HCT116 (cell line): ENCODE measurements around the gene WSCD1. TPM values are rescaled to one million over a fixed set of nuclear protein-coding genes. Genes with fewer than 3 reads are reported as not detected.

Experiments used
- ATAC-seq: fragments of 200-7000 bp; cut with Tn5 transposase; 2 replicates; pipeline ENCODE4 v1.9.1; 2020; ENCODE audit warnings: mild to moderate bottlenecking, moderate library complexity
- BruUV-seq: library from RNA; stranded (reverse); fragments of 400-500 nt; replicated peaks from 2 replicates; lab custom pipeline; 2021; lab: Mats Ljungman, UMichigan
- CTCF ChIA-PET: fragments of 300-600 bp; sonication (Branson Sonifier 250); formaldehyde crosslinking; loops from one replicate; lab custom pipeline; 2021; ENCODE audit warnings: antibody characterized with exemption; lab: Charles Lee
- POLR2A ChIA-PET: fragments of 300-600, 350-600 bp; sonication (Branson Sonifier 250); formaldehyde crosslinking; loops from one replicate; lab custom pipeline; 2021; ENCODE audit warnings: antibody characterized with exemption; lab: Charles Lee
- RAD21 ChIA-PET, 2 experiments: fragments of 300-600 bp; sonication (Branson Sonifier 250); formaldehyde crosslinking; loops; one replicate each; lab custom pipeline; 2023; ENCODE audit warnings: low total read pairs in 2 of 2; ENCODE audit not compliant: uncharacterized antibody in 2 of 2, unreplicated experiment in 2 of 2, low non-redundant PET in 1 of 2; lab: Charles Lee
- DNase-seq: peaks from one replicate; pipeline ENCODE4 v3.0.0-alpha.2; 2010; ENCODE audit warnings: low read depth, low spot score
- H2AFZ ChIP-seq: fragments of 200-600 bp; shearing (Covaris generic), sonication (generic); 2 replicates; pipeline ENCODE4 v1.6.1; 2017; ENCODE audit warnings: low read depth, mixed run types, mixed read lengths, antibody characterized with exemption, low read length; ENCODE audit not compliant: poor library complexity, severe bottlenecking
- H3K27ac ChIP-seq: 2 replicates; pipeline ENCODE4 v1.5.1; 2012; ENCODE audit warnings: low read depth, low read length
- H3K27me3 ChIP-seq: fragments of 200-600 bp; sonication (generic); 2 replicates; pipeline ENCODE4 v1.6.1; 2016; ENCODE audit warnings: mixed run types, low read length, mixed read lengths; ENCODE audit not compliant: insufficient read depth
- H3K36me3 ChIP-seq, 2 experiments: fragments of 200-500 bp in 1 of 2; fragments of 200-600 bp in 1 of 2; sonication (Bioruptor generic) in 1 of 2; sonication (generic) in 1 of 2; 2 replicates each; pipeline versions ENCODE4 v1.5.1 to v1.6.1; 2014 to 2016; ENCODE audit warnings: low read length in 2 of 2, inconsistent platforms in 1 of 2, mixed read lengths in 1 of 2, mixed run types in 1 of 2; ENCODE audit not compliant: insufficient read depth in 2 of 2, control insufficient read depth in 1 of 2
- H3K4me1 ChIP-seq, 2 experiments: fragments of 200-600 bp in 1 of 2; sonication (generic) in 1 of 2; 2 replicates each; pipeline versions ENCODE4 v1.5.1 to v1.6.1; 2012 to 2017; ENCODE audit warnings: low read length in 2 of 2, inconsistent platforms in 1 of 2, mild to moderate bottlenecking in 1 of 2, mixed read lengths in 1 of 2, mixed run types in 1 of 2, moderate library complexity in 1 of 2; ENCODE audit not compliant: insufficient read depth in 2 of 2, control insufficient read depth in 1 of 2
- H3K4me2 ChIP-seq: fragments of 200-600 bp; sonication (generic); 2 replicates; pipeline ENCODE4 v1.6.1; 2017; ENCODE audit warnings: mixed run types, low read length, mixed read lengths
- H3K4me3 ChIP-seq, 2 experiments: fragments of 200-600 bp in 1 of 2; sonication (generic) in 1 of 2; replicated peaks in 1 of 2; 2 replicates each; pipeline ENCODE4 v1.5.1; 2011 to 2016; ENCODE audit warnings: low read length in 2 of 2, control low read depth in 1 of 2, low read depth in 1 of 2, mild to moderate bottlenecking in 1 of 2, mixed read lengths in 1 of 2, mixed run types in 1 of 2
- H3K79me2 ChIP-seq: fragments of 200-600 bp; sonication (generic); 2 replicates; pipeline ENCODE4 v1.6.1; 2017; ENCODE audit warnings: mild to moderate bottlenecking, mixed run types, low read length, moderate library complexity, mixed read lengths; ENCODE audit not compliant: insufficient read depth
- H3K9ac ChIP-seq: fragments of 200-600 bp; sonication (generic); 2 replicates; pipeline ENCODE4 v1.6.1; 2016; ENCODE audit warnings: low read length, mixed read lengths
- H3K9me2 ChIP-seq: fragments of 200-600 bp; sonication (generic), shearing (Covaris generic); 2 replicates; pipeline ENCODE4 v1.6.1; 2017; ENCODE audit warnings: mixed run types, mild to moderate bottlenecking, moderate library complexity; ENCODE audit not compliant: insufficient read depth
- H3K9me3 ChIP-seq, 2 experiments: fragments of 200-500 bp in 1 of 2; fragments of 200-600 bp in 1 of 2; sonication (Bioruptor generic) in 1 of 2; sonication (generic) in 1 of 2; 2 replicates each; pipeline ENCODE4 v1.6.1; 2014 to 2017; ENCODE audit warnings: low read length in 2 of 2, mixed read lengths in 2 of 2, inconsistent platforms in 1 of 2, low read depth in 1 of 2, mild to moderate bottlenecking in 1 of 2, mixed run types in 1 of 2, moderate library complexity in 1 of 2; ENCODE audit not compliant: control insufficient read depth in 1 of 2, insufficient read depth in 1 of 2
- H4K20me1 ChIP-seq: fragments of 200-600 bp; sonication (generic), shearing (Covaris generic); 2 replicates; pipeline ENCODE4 v1.6.1; 2017; ENCODE audit warnings: mixed run types, mild to moderate bottlenecking, moderate library complexity; ENCODE audit not compliant: insufficient read depth
- ATF3 ChIP-seq: IDR thresholded peaks from 2 replicates; pipeline ENCODE4 v1.6.1; 2012
- CBX3 ChIP-seq: IDR thresholded peaks from 2 replicates; pipeline ENCODE4 v1.6.1; 2012; ENCODE audit warnings: low read depth
- CTCF ChIP-seq, 3 experiments: fragments of 200-600 bp in 1 of 3; sonication (generic) in 1 of 3; IDR thresholded peaks in 2 of 3; conservative IDR thresholded peaks in 1 of 3; 2 replicates each; pipeline ENCODE4 v1.5.1; 2012 to 2017; ENCODE audit warnings: low read depth in 2 of 3, low read length in 2 of 3, antibody characterized with exemption in 1 of 3, borderline replicate concordance in 1 of 3, control low read depth in 1 of 3, mild to moderate bottlenecking in 1 of 3, mixed read lengths in 1 of 3, mixed run types in 1 of 3, moderate library complexity in 1 of 3; ENCODE audit not compliant: insufficient read depth in 1 of 3
- EGR1 ChIP-seq: IDR thresholded peaks from 2 replicates; pipeline ENCODE4 v1.6.1; 2012; ENCODE audit warnings: low read depth
- ELF1 ChIP-seq: IDR thresholded peaks from 2 replicates; pipeline ENCODE4 v1.6.1; 2012; ENCODE audit warnings: low read depth, borderline replicate concordance
- EZH2 ChIP-seq: fragments of 200-600 bp; sonication (generic); IDR thresholded peaks from 2 replicates; pipeline ENCODE4 v1.6.1; 2017; ENCODE audit warnings: antibody characterized with exemption, mixed run types
- EZH2phosphoT487 ChIP-seq: fragments of 200-600 bp; IDR thresholded peaks from 2 replicates; pipeline ENCODE4 v1.6.1; 2018; ENCODE audit warnings: antibody characterized with exemption, borderline replicate concordance
- FOSL1 ChIP-seq: IDR thresholded peaks from 2 replicates; pipeline ENCODE4 v1.6.1; 2012; ENCODE audit warnings: low read depth
- JUND ChIP-seq: IDR thresholded peaks from 2 replicates; pipeline ENCODE4 v1.6.1; 2012
- MAX ChIP-seq: IDR thresholded peaks from 2 replicates; pipeline ENCODE4 v1.6.1; 2012
- POLR2A ChIP-seq: IDR thresholded peaks from 2 replicates; pipeline ENCODE4 v1.7.0; 2011; ENCODE audit warnings: borderline replicate concordance; ENCODE audit not compliant: insufficient read depth, insufficient read length; ENCODE audit errors: extremely low read depth
- POLR2AphosphoS5 ChIP-seq: IDR thresholded peaks from 2 replicates; pipeline ENCODE4 v1.6.1; 2011; ENCODE audit warnings: mild to moderate bottlenecking, low read depth, low read length, moderate library complexity
- REST ChIP-seq: IDR thresholded peaks from 2 replicates; pipeline ENCODE4 v1.6.1; 2012; ENCODE audit warnings: low read depth
- SIN3A ChIP-seq: IDR thresholded peaks from 2 replicates; pipeline ENCODE4 v1.6.1; 2012; ENCODE audit warnings: low read depth
- SP1 ChIP-seq: IDR thresholded peaks from 2 replicates; pipeline ENCODE4 v1.6.1; 2012; ENCODE audit warnings: low read depth
- TCF7L2 ChIP-seq: IDR thresholded peaks from 2 replicates; pipeline ENCODE4 v1.7.0; 2011; ENCODE audit warnings: borderline replicate concordance, inconsistent platforms; ENCODE audit not compliant: insufficient read depth, insufficient read length; ENCODE audit errors: extremely low read depth
- YY1 ChIP-seq: IDR thresholded peaks from 2 replicates; pipeline ENCODE4 v1.6.1; 2011; ENCODE audit warnings: low read length, low read depth, moderate library complexity, mild to moderate bottlenecking; ENCODE audit not compliant: insufficient replicate concordance; ENCODE audit errors: extremely low read depth
- ZBTB33 ChIP-seq: IDR thresholded peaks from 2 replicates; pipeline ENCODE4 v1.6.1; 2011; ENCODE audit warnings: mild to moderate bottlenecking, low read length, moderate library complexity; ENCODE audit not compliant: insufficient replicate concordance; ENCODE audit errors: extremely low read depth
- ZFX ChIP-seq: fragments of 450-650 bp; IDR thresholded peaks from 2 replicates; pipeline ENCODE4 v1.6.1; 2017
- intact Hi-C: fragments of 100-400 bp; cut with micrococcal nuclease; formaldehyde crosslinking; loops from 2 replicates; pipeline ENCODE4 v1.10.0; 2022
- total RNA-seq: library from RNA; stranded (reverse); gene quantifications from one replicate; pipeline ENCODE4 v1.2.1, GENCODE V29; 2021; ENCODE audit not compliant: unreplicated experiment

Gene WSCD1
- total RNA-seq, 1 experiment from 2014 or later: 0.15 TPM

- intact Hi-C loops: no loop called here
- ChIA-PET CTCF (no interaction called here), POLR2A (no interaction called here), RAD21 (no interaction called here)
- Histone ChIP-seq H3K9ac (no peak overlapping the region), H3K27me3 (peaks cover 13% of the 10 kb centered on the region), H3K27ac (no peak overlapping the region), H3K36me3 (no peaks in the 10 kb centered on the region), H3K4me2 (no peak overlapping the region), H3K4me1 (no peaks in the 10 kb centered on the region), H3K9me3 (no peaks in the 10 kb centered on the region), H4K20me1 (no peaks in the 10 kb centered on the region), H3K79me2 (no peaks in the 10 kb centered on the region), H3K4me3 (no peak overlapping the region), H2AFZ (no peak overlapping the region)
- no TSS peak for BruUV-seq
- DNase-seq: no peak
- ATAC-seq: no peak
- TF ChIP-seq SP1: no peak
- no peak for TF ChIP-seq JUND
- TF ChIP-seq POLR2A: no peak
- TF ChIP-seq REST: no peak
- no peak for TF ChIP-seq TCF7L2
- TF ChIP-seq EZH2phosphoT487: no peak
- TF ChIP-seq SIN3A: no peak
- TF ChIP-seq EZH2: no peak
- TF ChIP-seq POLR2AphosphoS5: no peak
- TF ChIP-seq CBX3: no peak
- TF ChIP-seq ELF1: no peak
- no peak for TF ChIP-seq EGR1
- TF ChIP-seq CTCF (IDR thresholded peaks at IDR 0.05 in 2 of 3, conservative IDR thresholded peaks at IDR 0.05 in 1 of 3; ENCODE audit: borderline replicate concordance in 1 of 3, insufficient read depth in 1 of 3, low read depth in 2 of 3, low read length in 2 of 3): no peak
- no peak for TF ChIP-seq YY1
- no peak for TF ChIP-seq MAX
- TF ChIP-seq ZFX: no peak
- TF ChIP-seq FOSL1: no peak
- TF ChIP-seq ZBTB33: no peak
- no peak for TF ChIP-seq ATF3
- TF ChIP-seq, all 23 proteins: peak for 0
- H3K9me2 ChIP-seq: no peaks in the 10 kb centered on the region
Observed at GRCh38 chr17:6147042-6147441, 76.9 kb downstream of the WSCD1 start.
